HepG2 (cell line): ENCODE results near the gene TNFAIP1. TPM values are rescaled to one million over a fixed set of nuclear protein-coding genes. Genes with fewer than 3 reads are reported as not detected.

Experiments used
- AHR ChIP-seq: IDR thresholded peaks from 2 replicates; pipeline ENCODE4 v1.6.1; 2018; ENCODE audit warnings: missing genetic modification reagents, missing compliant biosample characterization
- ELF3 ChIP-seq: IDR thresholded peaks from 2 replicates; pipeline ENCODE4 v1.6.1; 2016; ENCODE audit warnings: missing genetic modification reagents, missing compliant biosample characterization
- HDAC6 ChIP-seq: fragments of 200-600 bp; sonication (generic); IDR thresholded peaks from 2 replicates; pipeline ENCODE4 v1.7.0; 2017; ENCODE audit warnings: mild to moderate bottlenecking, antibody characterized with exemption, low read length, low read depth
- PTBP1 ChIP-seq: fragments of 200-400 bp; formaldehyde crosslinking; IDR thresholded peaks from 2 replicates; pipeline ENCODE4 v1.6.1; 2018; ENCODE audit warnings: low read length, low read depth; ENCODE audit not compliant: poor library complexity, severe bottlenecking
- SRSF4 ChIP-seq: fragments of 200-400 bp; formaldehyde crosslinking; IDR thresholded peaks from one replicate; pipeline ENCODE4 v1.6.1; 2018; ENCODE audit warnings: mild to moderate bottlenecking, low read depth, low read length, moderate library complexity; ENCODE audit not compliant: poor library complexity, severe bottlenecking
- ZBTB38 ChIP-seq: sonication (generic); formaldehyde crosslinking; IDR thresholded peaks from 2 replicates; pipeline ENCODE4 v1.5.1; 2020; ENCODE audit warnings: mild to moderate bottlenecking, missing genetic modification reagents
- ZC3H13 ChIP-seq: sonication (generic); formaldehyde crosslinking; IDR thresholded peaks from 2 replicates; pipeline ENCODE4 v1.8.1; 2023; ENCODE audit warnings: mild to moderate bottlenecking, missing genetic modification reagents, moderate library complexity
- ZFP62 ChIP-seq: sonication (generic); formaldehyde crosslinking; IDR thresholded peaks from 2 replicates; pipeline ENCODE4 v1.4.0; 2020; ENCODE audit warnings: missing genetic modification reagents
- ZMYM4 ChIP-seq: sonication (generic); formaldehyde crosslinking; IDR thresholded peaks from 2 replicates; pipeline ENCODE4 v1.8.1; 2023; ENCODE audit warnings: mild to moderate bottlenecking, missing genetic modification reagents
- ZNF251 ChIP-seq: sonication (generic); formaldehyde crosslinking; IDR thresholded peaks from 2 replicates; pipeline ENCODE4 v1.9.0; 2021; ENCODE audit warnings: mild to moderate bottlenecking, missing genetic modification reagents
- ZNF34 ChIP-seq: sonication (generic); formaldehyde crosslinking; IDR thresholded peaks from 2 replicates; pipeline ENCODE4 v1.4.0; 2020; ENCODE audit warnings: mild to moderate bottlenecking, missing genetic modification reagents, borderline replicate concordance
- ZNF441 ChIP-seq: sonication (generic); formaldehyde crosslinking; IDR thresholded peaks from 2 replicates; pipeline ENCODE4 v1.7.0; 2021; ENCODE audit warnings: missing genetic modification reagents, borderline replicate concordance
- ZNF589 ChIP-seq: sonication (generic); formaldehyde crosslinking; conservative IDR thresholded peaks from 2 replicates; pipeline ENCODE4 v1.8.0; 2022; ENCODE audit warnings: mild to moderate bottlenecking, moderate library complexity, missing genetic modification reagents
- ZNF616 ChIP-seq: sonication (generic); formaldehyde crosslinking; IDR thresholded peaks from 2 replicates; pipeline ENCODE4 v1.5.0; 2020; ENCODE audit warnings: low read depth, mild to moderate bottlenecking, missing genetic modification reagents
- ZNF670 ChIP-seq: sonication (generic); formaldehyde crosslinking; IDR thresholded peaks from 2 replicates; pipeline ENCODE4 v1.8.0; 2022; ENCODE audit warnings: mild to moderate bottlenecking, missing genetic modification reagents, borderline replicate concordance
- ZNF891 ChIP-seq: sonication (generic); formaldehyde crosslinking; IDR thresholded peaks from 2 replicates; pipeline ENCODE4 v1.5.0; 2020; ENCODE audit warnings: mild to moderate bottlenecking, missing genetic modification reagents
- ZSCAN21 ChIP-seq: sonication (generic); formaldehyde crosslinking; IDR thresholded peaks from 2 replicates; pipeline ENCODE4 v1.8.0; 2022; ENCODE audit warnings: mild to moderate bottlenecking, missing genetic modification reagents, moderate library complexity, borderline replicate concordance
- polyA plus RNA-seq, 8 experiments: library from polyadenylated mRNA; depleted of rRNA in 3 of 8; stranded (reverse) in 7 of 8; unstranded in 1 of 8; fragments of >200 nt; fragmentation: Illumina TruSeq in 4 of 8; extraction: Trizol in 4 of 8; gene quantifications; 2 replicates each; pipeline versions ENCODE4 v1.2.1 to v1.2.3, GENCODE V29; 2011 to 2016; ENCODE audit warnings: low read depth in 4 of 8, missing spikeins in 1 of 8, mixed read lengths in 1 of 8; ENCODE audit not compliant: insufficient read depth in 1 of 8
- total RNA-seq, 5 experiments: library from RNA; depleted of rRNA; stranded (reverse); fragments of >200 nt; fragmentation: Illumina TruSeq; extraction: Trizol; gene quantifications; 2 replicates each; pipeline ENCODE4 v1.2.3, GENCODE V29; 2016; ENCODE audit warnings: low read depth in 1 of 5
- TF ChIP-seq, protein P1 (sequence below): sonication (generic); formaldehyde crosslinking; IDR thresholded peaks from 2 replicates; pipeline ENCODE4 v1.9.0; 2022; ENCODE audit warnings: missing genetic modification reagents, mild to moderate bottlenecking, borderline replicate concordance
- TF ChIP-seq, protein P2 (sequence below): IDR thresholded peaks from 2 replicates; pipeline ENCODE4 v1.6.1; 2016; ENCODE audit warnings: low read depth, control low read depth
- TF ChIP-seq, protein P3 (sequence below): sonication (generic); formaldehyde crosslinking; IDR thresholded peaks from 2 replicates; pipeline ENCODE4 v1.5.0; 2020; ENCODE audit warnings: missing genetic modification reagents
- TF ChIP-seq, protein P4 (sequence below): IDR thresholded peaks from 2 replicates; pipeline ENCODE4 v1.6.1; 2016; ENCODE audit warnings: mild to moderate bottlenecking
- TF ChIP-seq, protein P5 (sequence below), 2 experiments: fragments of 450-650 bp in 1 of 2; sonication (generic) in 1 of 2; formaldehyde crosslinking; IDR thresholded peaks; 2 replicates each; pipeline versions ENCODE4 v1.5.0 to v1.8.0; 2020 to 2022; ENCODE audit warnings: mild to moderate bottlenecking in 1 of 2, missing genetic modification reagents in 1 of 2

The TNFAIP1 gene
- total and polyA plus RNA-seq, 2 of the 13 experiments (the other 11 are each of a cell fraction or from before 2014, with no cell fraction given) = 17.5 to 40.6 TPM

DNA sequence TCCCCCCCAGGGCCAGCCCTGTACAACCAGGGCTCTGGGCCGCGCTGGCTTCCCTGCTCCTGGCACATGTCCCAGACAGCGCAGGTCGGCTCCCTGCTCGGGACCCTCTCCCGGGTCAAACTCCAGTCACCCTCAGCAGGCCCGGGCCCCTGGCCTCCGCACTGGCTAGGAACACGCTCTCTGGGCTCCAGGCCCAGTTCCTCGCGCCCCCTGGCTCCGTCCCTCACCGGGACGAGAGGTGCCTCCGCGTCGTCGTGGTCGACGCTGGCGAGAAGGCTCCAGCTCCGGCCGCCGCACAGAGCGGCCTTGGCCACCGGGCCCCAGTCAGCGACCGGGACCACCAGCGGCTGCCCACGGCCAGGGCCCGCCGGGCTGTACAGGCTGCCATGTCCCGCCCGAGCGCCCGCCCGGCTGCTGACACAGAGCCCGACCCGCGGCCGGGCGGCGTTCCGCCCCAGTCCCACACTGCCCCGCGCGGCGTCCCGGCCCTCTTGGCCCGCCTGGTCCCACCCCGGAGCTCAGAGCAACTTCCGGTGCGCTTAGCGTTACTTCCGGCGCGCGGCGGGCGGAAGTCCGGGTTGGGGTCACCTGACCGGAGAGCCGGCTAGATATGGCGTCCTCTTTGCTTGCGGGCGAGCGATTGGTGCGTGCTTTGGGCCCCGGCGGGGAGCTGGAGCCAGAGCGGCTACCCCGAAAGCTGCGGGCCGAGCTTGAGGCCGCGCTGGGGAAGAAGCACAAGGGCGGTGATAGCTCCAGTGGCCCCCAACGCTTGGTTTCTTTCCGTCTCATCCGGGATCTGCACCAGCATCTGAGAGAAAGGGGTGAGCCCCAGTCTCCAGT, 21.7 kb downstream of the TNFAIP1 start, which contains the start of gene POLDIP2 (continued):
- TF ChIP-seq ZFP62 (CRISPR knock-in tag) = no peak; the same call in 1 of the 2 replicates
- no peak for TF ChIP-seq ZNF441 (CRISPR knock-in tag)
- TF ChIP-seq, protein P1, sequence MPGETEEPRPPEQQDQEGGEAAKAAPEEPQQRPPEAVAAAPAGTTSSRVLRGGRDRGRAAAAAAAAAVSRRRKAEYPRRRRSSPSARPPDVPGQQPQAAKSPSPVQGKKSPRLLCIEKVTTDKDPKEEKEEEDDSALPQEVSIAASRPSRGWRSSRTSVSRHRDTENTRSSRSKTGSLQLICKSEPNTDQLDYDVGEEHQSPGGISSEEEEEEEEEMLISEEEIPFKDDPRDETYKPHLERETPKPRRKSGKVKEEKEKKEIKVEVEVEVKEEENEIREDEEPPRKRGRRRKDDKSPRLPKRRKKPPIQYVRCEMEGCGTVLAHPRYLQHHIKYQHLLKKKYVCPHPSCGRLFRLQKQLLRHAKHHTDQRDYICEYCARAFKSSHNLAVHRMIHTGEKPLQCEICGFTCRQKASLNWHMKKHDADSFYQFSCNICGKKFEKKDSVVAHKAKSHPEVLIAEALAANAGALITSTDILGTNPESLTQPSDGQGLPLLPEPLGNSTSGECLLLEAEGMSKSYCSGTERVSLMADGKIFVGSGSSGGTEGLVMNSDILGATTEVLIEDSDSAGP (CRISPR knock-in tag) = peak; percentile 84; the same call in 1 of the 2 replicates
- TF ChIP-seq ZNF670 (CRISPR knock-in tag) = peak; percentile 72; the same call in 1 of the 2 replicates
- TF ChIP-seq, protein P2, sequence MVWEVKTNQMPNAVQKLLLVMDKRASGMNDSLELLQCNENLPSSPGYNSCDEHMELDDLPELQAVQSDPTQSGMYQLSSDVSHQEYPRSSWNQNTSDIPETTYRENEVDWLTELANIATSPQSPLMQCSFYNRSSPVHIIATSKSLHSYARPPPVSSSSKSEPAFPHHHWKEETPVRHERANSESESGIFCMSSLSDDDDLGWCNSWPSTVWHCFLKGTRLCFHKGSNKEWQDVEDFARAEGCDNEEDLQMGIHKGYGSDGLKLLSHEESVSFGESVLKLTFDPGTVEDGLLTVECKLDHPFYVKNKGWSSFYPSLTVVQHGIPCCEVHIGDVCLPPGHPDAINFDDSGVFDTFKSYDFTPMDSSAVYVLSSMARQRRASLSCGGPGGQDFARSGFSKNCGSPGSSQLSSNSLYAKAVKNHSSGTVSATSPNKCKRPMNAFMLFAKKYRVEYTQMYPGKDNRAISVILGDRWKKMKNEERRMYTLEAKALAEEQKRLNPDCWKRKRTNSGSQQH = peak; percentile 84; the same call in 1 of the 2 replicates
- TF ChIP-seq ZNF251 (CRISPR knock-in tag) = no peak
- TF ChIP-seq, protein P3, sequence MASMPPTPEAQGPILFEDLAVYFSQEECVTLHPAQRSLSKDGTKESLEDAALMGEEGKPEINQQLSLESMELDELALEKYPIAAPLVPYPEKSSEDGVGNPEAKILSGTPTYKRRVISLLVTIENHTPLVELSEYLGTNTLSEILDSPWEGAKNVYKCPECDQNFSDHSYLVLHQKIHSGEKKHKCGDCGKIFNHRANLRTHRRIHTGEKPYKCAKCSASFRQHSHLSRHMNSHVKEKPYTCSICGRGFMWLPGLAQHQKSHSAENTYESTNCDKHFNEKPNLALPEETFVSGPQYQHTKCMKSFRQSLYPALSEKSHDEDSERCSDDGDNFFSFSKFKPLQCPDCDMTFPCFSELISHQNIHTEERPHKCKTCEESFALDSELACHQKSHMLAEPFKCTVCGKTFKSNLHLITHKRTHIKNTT = no peak
- TF ChIP-seq ZNF589 (CRISPR knock-in tag) = no peak
- TF ChIP-seq ZNF616 (CRISPR knock-in tag) = no peak
- 0 out of 2 replicates have a peak, but pooled peaks have one; percentile 26 for TF ChIP-seq ZBTB38
- TF ChIP-seq ELF3 = peak; percentile 86
- TF ChIP-seq ZC3H13 (CRISPR knock-in tag) = no peak
- TF ChIP-seq PTBP1 = no peak
- 0 out of 2 replicates have a peak, but pooled peaks have one; percentile 28 for TF ChIP-seq ZNF34 (CRISPR knock-in tag)
- TF ChIP-seq, protein P4, sequence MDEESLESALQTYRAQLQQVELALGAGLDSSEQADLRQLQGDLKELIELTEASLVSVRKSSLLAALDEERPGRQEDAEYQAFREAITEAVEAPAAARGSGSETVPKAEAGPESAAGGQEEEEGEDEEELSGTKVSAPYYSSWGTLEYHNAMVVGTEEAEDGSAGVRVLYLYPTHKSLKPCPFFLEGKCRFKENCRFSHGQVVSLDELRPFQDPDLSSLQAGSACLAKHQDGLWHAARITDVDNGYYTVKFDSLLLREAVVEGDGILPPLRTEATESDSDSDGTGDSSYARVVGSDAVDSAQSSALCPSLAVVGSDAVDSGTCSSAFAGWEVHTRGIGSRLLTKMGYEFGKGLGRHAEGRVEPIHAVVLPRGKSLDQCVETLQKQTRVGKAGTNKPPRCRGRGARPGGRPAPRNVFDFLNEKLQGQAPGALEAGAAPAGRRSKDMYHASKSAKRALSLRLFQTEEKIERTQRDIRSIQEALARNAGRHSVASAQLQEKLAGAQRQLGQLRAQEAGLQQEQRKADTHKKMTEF = peak; percentile 88
- no peak for TF ChIP-seq HDAC6
- TF ChIP-seq ZSCAN21 (CRISPR knock-in tag) = peak; percentile 27
- no peak; the same call in 1 of the 2 replicates for TF ChIP-seq ZNF891 (CRISPR knock-in tag)
- TF ChIP-seq SRSF4 = no peak
- TF ChIP-seq ZMYM4 (CRISPR knock-in tag) = peak; percentile 74; the same call in 1 of the 2 replicates
- no peak for TF ChIP-seq AHR (CRISPR knock-in tag)
- TF ChIP-seq, protein P5, sequence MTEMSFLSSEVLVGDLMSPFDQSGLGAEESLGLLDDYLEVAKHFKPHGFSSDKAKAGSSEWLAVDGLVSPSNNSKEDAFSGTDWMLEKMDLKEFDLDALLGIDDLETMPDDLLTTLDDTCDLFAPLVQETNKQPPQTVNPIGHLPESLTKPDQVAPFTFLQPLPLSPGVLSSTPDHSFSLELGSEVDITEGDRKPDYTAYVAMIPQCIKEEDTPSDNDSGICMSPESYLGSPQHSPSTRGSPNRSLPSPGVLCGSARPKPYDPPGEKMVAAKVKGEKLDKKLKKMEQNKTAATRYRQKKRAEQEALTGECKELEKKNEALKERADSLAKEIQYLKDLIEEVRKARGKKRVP (CRISPR knock-in tag; IDR thresholded peaks at IDR 0.05) = peak in 1 of 2 experiments; percentile 73; a peak in 2 of 4 replicates
